GM13976 (cell line): ENCODE measurements around the gene RABGGTA.

Experiments
- DNase-seq: peaks from one replicate; pipeline ENCODE4 v3.0.0; 2012; ENCODE audit warnings: low spot score
- in situ Hi-C: fragments of 300-500 bp; cut with MboI; formaldehyde crosslinking; loops from one replicate; pipeline ENCODE4 v1.12.0; 2022; ENCODE audit warnings: low sequenced_read_pairs, mixed read lengths, inconsistent platforms; ENCODE audit not compliant: unreplicated experiment
- TF ChIP-seq, protein P1 (sequence below): IDR thresholded peaks from 2 replicates; pipeline ENCODE4 v1.5.1; 2012; ENCODE audit warnings: borderline replicate concordance, mild to moderate bottlenecking; ENCODE audit not compliant: insufficient read depth; ENCODE audit errors: extremely low read depth, missing control alignments, control extremely low read depth

Gene RABGGTA

DNA sequence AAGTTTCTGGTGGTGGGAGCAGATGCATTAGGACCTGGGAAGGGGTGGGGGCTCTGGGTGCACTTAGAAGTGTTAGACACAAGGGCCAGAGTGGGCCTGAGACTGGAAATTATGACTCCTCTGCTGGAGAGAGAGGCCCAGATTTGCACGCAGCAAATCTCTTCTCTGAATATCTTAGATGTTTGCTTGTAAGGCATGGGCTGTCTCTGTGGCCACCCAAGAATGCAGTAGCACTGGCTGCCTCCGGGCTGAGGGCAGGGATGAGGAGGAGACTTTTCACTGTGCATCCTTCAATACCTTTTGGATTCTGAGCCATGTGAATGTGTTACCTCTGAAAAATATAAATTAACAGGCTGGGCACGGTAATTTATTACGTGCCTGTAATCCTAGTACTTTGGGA lies 14.0 kb upstream of the RABGGTA start:
- no peak for DNase-seq
- TF ChIP-seq, protein P1, sequence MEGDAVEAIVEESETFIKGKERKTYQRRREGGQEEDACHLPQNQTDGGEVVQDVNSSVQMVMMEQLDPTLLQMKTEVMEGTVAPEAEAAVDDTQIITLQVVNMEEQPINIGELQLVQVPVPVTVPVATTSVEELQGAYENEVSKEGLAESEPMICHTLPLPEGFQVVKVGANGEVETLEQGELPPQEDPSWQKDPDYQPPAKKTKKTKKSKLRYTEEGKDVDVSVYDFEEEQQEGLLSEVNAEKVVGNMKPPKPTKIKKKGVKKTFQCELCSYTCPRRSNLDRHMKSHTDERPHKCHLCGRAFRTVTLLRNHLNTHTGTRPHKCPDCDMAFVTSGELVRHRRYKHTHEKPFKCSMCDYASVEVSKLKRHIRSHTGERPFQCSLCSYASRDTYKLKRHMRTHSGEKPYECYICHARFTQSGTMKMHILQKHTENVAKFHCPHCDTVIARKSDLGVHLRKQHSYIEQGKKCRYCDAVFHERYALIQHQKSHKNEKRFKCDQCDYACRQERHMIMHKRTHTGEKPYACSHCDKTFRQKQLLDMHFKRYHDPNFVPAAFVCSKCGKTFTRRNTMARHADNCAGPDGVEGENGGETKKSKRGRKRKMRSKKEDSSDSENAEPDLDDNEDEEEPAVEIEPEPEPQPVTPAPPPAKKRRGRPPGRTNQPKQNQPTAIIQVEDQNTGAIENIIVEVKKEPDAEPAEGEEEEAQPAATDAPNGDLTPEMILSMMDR, result no peak
- in situ Hi-C loops, result loop anchor here (5.0 kb wide), 1 partner anchor 38 kb away; no protein-coding TSS in a partner anchor

DNA sequence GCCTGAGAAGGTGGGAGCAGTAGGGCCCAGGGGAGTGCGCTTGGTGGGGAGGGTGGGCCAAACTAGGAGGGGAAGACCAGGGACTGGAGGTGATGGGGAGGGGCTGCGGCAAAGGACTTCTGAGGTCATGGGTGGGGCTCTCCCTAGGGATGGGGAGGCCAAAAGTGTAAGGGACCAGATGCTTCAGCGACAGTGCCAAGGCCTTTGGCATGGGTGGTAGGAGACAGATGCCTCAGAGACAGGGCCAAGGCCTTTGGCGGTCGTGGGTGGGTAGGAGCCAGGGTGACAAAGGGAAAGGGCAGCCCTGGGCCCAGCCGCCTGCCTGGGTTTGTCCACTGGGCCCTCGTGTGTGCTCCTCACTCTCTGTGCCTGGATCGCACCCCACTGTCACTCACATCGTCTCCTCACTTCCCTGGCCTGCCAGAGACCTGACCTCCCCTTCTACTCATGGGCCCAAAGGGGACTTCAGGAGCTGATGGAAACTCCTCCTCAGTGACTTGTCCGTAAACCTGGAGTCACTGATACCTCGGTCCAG lies 13.2 kb upstream of the RABGGTA start:
- in situ Hi-C loops, result loop anchor here (5.0 kb wide), 1 partner anchor 37 kb away; no protein-coding TSS in a partner anchor
- DNase-seq, result no peak
- TF ChIP-seq, protein P1, result no peak

DNA sequence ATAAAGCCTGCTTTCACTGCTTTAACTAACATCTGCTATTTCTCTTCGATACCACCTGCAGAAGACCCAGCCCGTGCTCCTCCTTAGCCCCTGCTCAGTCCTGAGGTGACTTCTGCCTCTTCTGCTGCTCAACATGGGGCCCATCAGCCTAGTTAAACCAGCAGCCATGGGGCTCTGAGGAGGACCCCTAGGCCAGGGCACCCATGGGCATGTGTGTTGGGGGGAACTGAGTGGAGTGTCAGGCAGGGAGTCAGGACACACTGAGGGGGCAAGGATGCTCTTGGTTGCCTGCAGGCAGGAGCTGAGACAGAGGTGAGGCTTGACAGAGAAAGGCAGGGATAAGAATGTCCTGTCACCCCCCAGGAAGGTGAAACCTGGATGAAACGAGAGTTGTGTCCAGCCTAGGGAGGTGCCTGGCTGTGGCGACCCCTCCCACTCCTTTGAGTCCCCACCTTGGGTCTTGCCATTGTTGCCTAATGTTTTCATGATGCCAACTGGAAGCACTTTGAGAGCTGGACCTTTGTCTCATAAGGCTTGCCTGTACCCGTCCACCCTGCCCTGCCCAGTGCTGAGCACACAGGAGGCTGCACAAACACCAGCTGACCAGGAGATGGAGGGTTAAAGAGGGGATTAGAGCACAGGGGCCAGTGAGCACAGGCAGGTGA lies 12.5 kb upstream of the RABGGTA start:
- in situ Hi-C loops, result no loop called here
- TF ChIP-seq, protein P1, result no peak
- no peak for DNase-seq

DNA sequence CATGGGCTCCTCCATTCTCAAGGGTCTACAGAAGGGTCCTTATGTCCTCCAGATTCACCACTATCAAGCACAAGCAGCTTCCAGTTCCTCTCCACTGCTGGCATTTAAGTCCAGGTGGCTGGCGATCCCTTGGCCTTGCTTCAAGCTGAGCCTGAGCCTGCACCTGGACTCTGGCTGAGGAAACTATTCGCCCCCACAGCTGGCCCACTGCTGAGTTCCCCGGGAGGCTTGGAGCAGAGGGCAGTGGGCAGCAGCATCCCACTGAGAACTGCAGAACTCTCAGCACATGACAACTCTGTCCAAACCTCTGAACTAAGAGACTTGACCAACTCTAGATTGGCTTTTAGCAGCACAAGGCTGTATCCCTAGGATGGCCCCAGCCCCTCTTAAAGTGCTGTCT lies 11.3 kb upstream of the RABGGTA start:
- in situ Hi-C loops, result no loop called here
- no peak for DNase-seq
- TF ChIP-seq, protein P1, result no peak

DNA sequence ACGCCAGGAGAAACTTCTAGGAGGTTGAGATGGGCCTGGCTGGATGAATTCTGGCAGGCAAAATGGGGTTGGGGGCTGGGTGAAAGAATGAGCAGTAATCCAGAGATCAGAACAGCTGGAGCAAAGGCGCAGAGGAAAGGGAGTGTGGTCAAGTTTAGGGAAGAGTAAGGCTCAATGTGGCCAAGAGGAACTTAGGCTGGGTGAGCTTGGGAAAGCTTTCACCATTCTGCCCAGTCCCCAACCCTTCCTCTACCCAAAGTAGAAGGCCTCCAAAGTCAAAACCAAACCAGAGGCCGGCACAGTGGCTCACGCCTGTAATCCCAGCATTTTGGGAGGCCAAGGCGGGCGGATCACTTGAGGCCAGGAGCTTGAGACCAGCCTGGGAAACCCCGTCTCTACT lies 10.2 kb upstream of the RABGGTA start:
- no peak for DNase-seq
- TF ChIP-seq, protein P1, result no peak
- in situ Hi-C loops, result no loop called here

DNA sequence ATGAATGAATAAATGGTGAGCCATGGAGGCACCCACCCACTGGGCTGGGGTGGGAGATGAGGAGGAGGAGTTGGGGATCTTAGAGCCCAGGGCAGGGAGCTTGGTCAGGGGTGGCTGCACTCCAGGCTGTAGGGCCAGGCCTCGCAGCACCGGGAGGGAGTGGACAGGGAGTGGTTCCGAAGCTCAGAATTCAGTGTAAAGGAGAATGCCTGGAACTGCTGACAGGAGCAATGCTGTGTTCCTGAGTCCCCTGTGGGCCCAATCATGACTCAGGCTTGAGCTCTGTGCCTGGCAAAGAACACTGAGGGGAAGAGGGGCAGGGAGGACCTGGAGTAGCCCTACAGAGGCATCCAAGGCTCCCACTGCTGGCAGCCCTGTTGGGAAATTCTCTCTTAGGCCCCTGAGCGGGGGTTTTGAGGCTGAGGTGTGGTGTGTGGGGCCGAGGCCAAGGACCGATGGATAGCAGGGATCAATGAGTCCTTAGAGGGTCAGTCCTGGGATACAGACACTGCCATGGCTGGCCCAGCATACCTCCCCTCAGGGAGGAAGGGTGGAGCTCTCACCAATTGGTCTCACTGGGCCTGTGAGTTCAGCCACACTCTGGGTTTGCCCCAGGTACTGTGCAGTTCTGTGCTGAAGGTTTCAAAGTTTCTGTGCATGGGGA lies 9.5 kb upstream of the RABGGTA start:
- in situ Hi-C loops, result no loop called here
- no peak for DNase-seq
- TF ChIP-seq, protein P1, result no peak
